WTC11 (cell line): ENCODE measurements around the gene RBM20. TPM values are rescaled to one million over a fixed set of nuclear protein-coding genes. Genes with fewer than 3 reads are reported as not detected.
A peak's percentile ranks its signal among the peaks of the same experiment; 100 is the strongest.

Experiments
- ATAC-seq: fragments of 200-7000 bp; cut with Tn5 transposase; 2 replicates; pipeline ENCODE4 v1.10.0; 2021; ENCODE audit warnings: mild to moderate bottlenecking, moderate library complexity
- CTCF ChIA-PET: fragments of 300-600 bp; sonication (Branson Sonifier 250); formaldehyde crosslinking; loops from one replicate; lab custom pipeline; 2021; ENCODE audit warnings: antibody characterized with exemption; lab: Charles Lee
- POLR2A ChIA-PET: fragments of 350-600 bp; sonication (Branson Sonifier 250); formaldehyde crosslinking; loops from one replicate; lab custom pipeline; 2021; ENCODE audit warnings: antibody characterized with exemption; lab: Charles Lee
- DNase-seq: peaks from one replicate; pipeline ENCODE4 v3.0.0; 2021; ENCODE audit warnings: low spot score
- H3K27ac Mint-ChIP-seq: 2 replicates; pipeline ENCODE4 v1.8.0; 2021; ENCODE audit warnings: mixed read lengths
- H3K27me3 Mint-ChIP-seq: 2 replicates; pipeline ENCODE4 v1.8.0; 2021; ENCODE audit warnings: low read depth, mild to moderate bottlenecking, moderate library complexity, mixed read lengths
- H3K36me3 Mint-ChIP-seq: 2 replicates; pipeline ENCODE4 v1.8.0; 2021; ENCODE audit warnings: mixed read lengths
- H3K4me1 Mint-ChIP-seq: 2 replicates; pipeline ENCODE4 v1.8.0; 2022; ENCODE audit warnings: mixed read lengths
- H3K4me3 Mint-ChIP-seq: 2 replicates; pipeline ENCODE4 v1.8.0; 2021; ENCODE audit warnings: mild to moderate bottlenecking, moderate library complexity, mixed read lengths
- H3K9me3 Mint-ChIP-seq: 2 replicates; pipeline ENCODE4 v1.8.0; 2021; ENCODE audit warnings: mixed read lengths
- CBFB ChIP-seq: sonication (generic); formaldehyde crosslinking; IDR thresholded peaks from 2 replicates; pipeline ENCODE4 v1.8.1; 2022; ENCODE audit warnings: mild to moderate bottlenecking, low read depth, missing genetic modification reagents
- EMX1 ChIP-seq: fragments of 250-450 bp; sonication (Bioruptor Pico); IDR thresholded peaks from 2 replicates; pipeline ENCODE4 v1.8.0; 2021; ENCODE audit warnings: mild to moderate bottlenecking
- ERG ChIP-seq: fragments of 250-450 bp; sonication (Bioruptor Pico); IDR thresholded peaks from 2 replicates; pipeline ENCODE4 v1.8.0; 2021; ENCODE audit warnings: mild to moderate bottlenecking
- FOXP1 ChIP-seq: sonication (generic); formaldehyde crosslinking; IDR thresholded peaks from 2 replicates; pipeline ENCODE4 v1.8.0; 2022; ENCODE audit warnings: missing genetic modification reagents, mild to moderate bottlenecking, moderate library complexity, borderline replicate concordance
- FOXP4 ChIP-seq: sonication (generic); formaldehyde crosslinking; IDR thresholded peaks from 2 replicates; pipeline ENCODE4 v1.8.0; 2022; ENCODE audit warnings: mild to moderate bottlenecking, missing genetic modification reagents
- GRHL2 ChIP-seq: fragments of 250-450 bp; sonication (Bioruptor Pico); IDR thresholded peaks from 2 replicates; pipeline ENCODE4 v1.8.0; 2022; ENCODE audit warnings: mild to moderate bottlenecking, moderate library complexity; ENCODE audit not compliant: insufficient replicate concordance, severe bottlenecking
- GTF2I ChIP-seq: fragments of 250-450 bp; sonication (Bioruptor Pico); conservative IDR thresholded peaks from 2 replicates; pipeline ENCODE4 v1.4.0; 2021; ENCODE audit warnings: mild to moderate bottlenecking
- HMGA2 ChIP-seq: fragments of 250-450 bp; sonication (Bioruptor Pico); IDR thresholded peaks from 2 replicates; pipeline ENCODE4 v1.4.0; 2021; ENCODE audit warnings: mild to moderate bottlenecking, moderate library complexity
- JAZF1 ChIP-seq: fragments of 250-450 bp; sonication (Bioruptor Pico); IDR thresholded peaks from 2 replicates; pipeline ENCODE4 v1.9.0; 2021; ENCODE audit warnings: moderate library complexity, mild to moderate bottlenecking, inconsistent platforms
- JUN ChIP-seq: sonication (generic); formaldehyde crosslinking; IDR thresholded peaks from 2 replicates; pipeline ENCODE4 v1.8.0; 2023; ENCODE audit warnings: mild to moderate bottlenecking, missing genetic modification reagents
- KAT7 ChIP-seq: sonication (generic); formaldehyde crosslinking; IDR thresholded peaks from 2 replicates; pipeline ENCODE4 v1.8.1; 2023; ENCODE audit warnings: missing genetic modification reagents, mild to moderate bottlenecking, borderline replicate concordance
- NFATC4 ChIP-seq: fragments of 250-450 bp; sonication (Bioruptor Pico); IDR thresholded peaks from 2 replicates; pipeline ENCODE4 v1.9.0; 2021; ENCODE audit warnings: mild to moderate bottlenecking
- NR2C2 ChIP-seq: sonication (generic); formaldehyde crosslinking; IDR thresholded peaks from 2 replicates; pipeline ENCODE4 v1.8.0; 2022; ENCODE audit warnings: mild to moderate bottlenecking, missing genetic modification reagents
- PRRX2 ChIP-seq: fragments of 250-450 bp; sonication (Bioruptor Pico); IDR thresholded peaks from 2 replicates; pipeline ENCODE4 v1.8.0; 2021; ENCODE audit warnings: mild to moderate bottlenecking
- SMAD3 ChIP-seq: sonication (generic); formaldehyde crosslinking; IDR thresholded peaks from 2 replicates; pipeline ENCODE4 v1.8.0; 2022; ENCODE audit warnings: missing genetic modification reagents, mild to moderate bottlenecking, borderline replicate concordance
- SMAD4 ChIP-seq: sonication (generic); formaldehyde crosslinking; IDR thresholded peaks from 2 replicates; pipeline ENCODE4 v1.8.0; 2022; ENCODE audit warnings: mild to moderate bottlenecking, missing genetic modification reagents
- STAT6 ChIP-seq: sonication (generic); formaldehyde crosslinking; conservative IDR thresholded peaks from 2 replicates; pipeline ENCODE4 v1.8.1; 2023; ENCODE audit warnings: mild to moderate bottlenecking, low read depth, missing genetic modification reagents, moderate library complexity
- TCF7 ChIP-seq: sonication (generic); formaldehyde crosslinking; IDR thresholded peaks from 2 replicates; pipeline ENCODE4 v1.8.0; 2022; ENCODE audit warnings: mild to moderate bottlenecking, low read depth, missing genetic modification reagents, moderate library complexity
- TEAD4 ChIP-seq: sonication (generic); formaldehyde crosslinking; IDR thresholded peaks from 2 replicates; pipeline ENCODE4 v1.8.0; 2022; ENCODE audit warnings: mild to moderate bottlenecking, missing genetic modification reagents
- ZNF138 ChIP-seq: sonication (generic); formaldehyde crosslinking; conservative IDR thresholded peaks from 2 replicates; pipeline ENCODE4 v1.8.1; 2022; ENCODE audit warnings: mild to moderate bottlenecking, moderate library complexity, missing genetic modification reagents
- ZNF263 ChIP-seq: sonication (generic); formaldehyde crosslinking; IDR thresholded peaks from 2 replicates; pipeline ENCODE4 v1.8.1; 2022; ENCODE audit warnings: low read depth, mild to moderate bottlenecking, moderate library complexity, missing genetic modification reagents
- ZSCAN18 ChIP-seq: fragments of 250-450 bp; sonication (Bioruptor Pico); IDR thresholded peaks from 2 replicates; pipeline ENCODE4 v2.1.2; 2022; ENCODE audit warnings: mild to moderate bottlenecking, moderate library complexity
- total RNA-seq: library from RNA; stranded (reverse); gene quantifications from 3 replicates; pipeline ENCODE4 v1.2.3, GENCODE V29; 2021

RBM20 gene
- total RNA-seq, 1 experiment from 2014 or later = 0.52 TPM

GRCh38 chr10:110833234-110833940 is 189.3 kb downstream of the RBM20 start:
- no peak for TF ChIP-seq GTF2I
- no peak for TF ChIP-seq ZNF263 (CRISPR knock-in tag)
- TF ChIP-seq HMGA2 = no peak
- no peak for TF ChIP-seq NR2C2 (CRISPR knock-in tag)
- no peak for TF ChIP-seq ZSCAN18 (CRISPR knock-in tag)
- no peak for TF ChIP-seq JAZF1 (CRISPR knock-in tag)
- no peak for TF ChIP-seq FOXP4
- no peak for TF ChIP-seq CBFB
- no peak for TF ChIP-seq ERG (CRISPR knock-in tag)
- DNase-seq (peak; percentile 23), ATAC-seq (peak; percentile 64)
- ChIA-PET POLR2A (no interaction called here), CTCF (no interaction called here)
- H3K9me3 Mint-ChIP-seq = no peaks in the 10 kb centered on the region
- H3K27me3 Mint-ChIP-seq = no peaks in the 10 kb centered on the region
- no peak overlapping the region for H3K27ac Mint-ChIP-seq
- H3K36me3 Mint-ChIP-seq = no peaks in the 10 kb centered on the region
- H3K4me3 Mint-ChIP-seq = no peak overlapping the region
- peaks cover 28% of the 10 kb centered on the region for H3K4me1 Mint-ChIP-seq

- TF ChIP-seq EMX1 (CRISPR knock-in tag) = no peak
- TF ChIP-seq TCF7 = no peak
- TF ChIP-seq KAT7 (CRISPR knock-in tag) = no peak
- TF ChIP-seq ERG (CRISPR knock-in tag) = no peak
- ChIA-PET CTCF (interaction anchor here (2.3 kb wide), 1 partner anchor 30 kb away, joined by 12 read pairs; no protein-coding TSS in a partner anchor), POLR2A (no interaction called here)
- ATAC-seq (no peak), DNase-seq (no peak)
- H3K27ac Mint-ChIP-seq = peak overlapping the region; percentile 10; the same call in 1 of the 2 replicates
- H3K36me3 Mint-ChIP-seq = no peaks in the 10 kb centered on the region
- no peaks in the 10 kb centered on the region for H3K9me3 Mint-ChIP-seq
- H3K27me3 Mint-ChIP-seq = no peaks in the 10 kb centered on the region
- H3K4me1 Mint-ChIP-seq = peaks cover 28% of the 10 kb centered on the region
- no peak overlapping the region for H3K4me3 Mint-ChIP-seq
These were observed 189.9 kb downstream of the RBM20 start for GRCh38 chr10:110833941-110834628.

GRCh38 chr10:110834629-110835301 is 190.6 kb downstream of the RBM20 start:
- ATAC-seq (peak; percentile 85), DNase-seq (no peak)
- H3K27me3 Mint-ChIP-seq = no peaks in the 10 kb centered on the region
- H3K9me3 Mint-ChIP-seq = no peaks in the 10 kb centered on the region
- 0 out of 2 replicates have a peak overlapping the region, but pooled peaks have one; percentile 10 for H3K27ac Mint-ChIP-seq
- peaks cover 28% of the 10 kb centered on the region for H3K4me1 Mint-ChIP-seq
- POLR2A ChIA-PET = interaction anchor here (0.7 to 1.0 kb wide), 3 partner anchors 37 to 1023 kb away, joined by 3 read pairs; partner anchors contain the start of gene PDCD4
- CTCF ChIA-PET = interaction anchor here (1.1 to 2.3 kb wide), 2 partner anchors 31 to 88 kb away, joined by 3 to 12 read pairs; no protein-coding TSS in a partner anchor
- no peaks in the 10 kb centered on the region for H3K36me3 Mint-ChIP-seq
- no peak overlapping the region for H3K4me3 Mint-ChIP-seq
- no peak for TF ChIP-seq NR2C2 (CRISPR knock-in tag)
- no peak for TF ChIP-seq STAT6
- no peak for TF ChIP-seq SMAD3
- TF ChIP-seq JUN (CRISPR knock-in tag) = no peak
- no peak for TF ChIP-seq TEAD4 (CRISPR knock-in tag)
- no peak for TF ChIP-seq GRHL2 (CRISPR knock-in tag)
- TF ChIP-seq CBFB = no peak
- no peak for TF ChIP-seq SMAD4
- TF ChIP-seq NFATC4 (CRISPR knock-in tag) = no peak
- TF ChIP-seq FOXP1 (CRISPR knock-in tag) = no peak
- no peak for TF ChIP-seq PRRX2
- TF ChIP-seq ZNF138 (CRISPR knock-in tag) = no peak
